Bronchial epithelial cell (primary cell): ENCODE results near the gene CCDC112. TPM values are rescaled to one million over a fixed set of nuclear protein-coding genes. Genes with fewer than 3 reads are reported as not detected.

Experiments used
- DNase-seq: peaks from one replicate; pipeline ENCODE4 v3.0.0-alpha.2; 2010; ENCODE audit warnings: low read depth
- FAIRE-seq: peaks from 2 replicates; lab custom pipeline; 2011; peaks lifted over from hg19 to GRCh38; lab: Jason Lieb, UNC
- H3K27me3 ChIP-seq: 2 replicates; pipeline ENCODE4 v1.5.1; 2011; ENCODE audit warnings: low read length; ENCODE audit not compliant: control insufficient read depth, insufficient read depth
- H3K36me3 ChIP-seq: 2 replicates; pipeline ENCODE4 v1.5.1; 2011; ENCODE audit warnings: low read length; ENCODE audit not compliant: control insufficient read depth, insufficient read depth
- H3K4me3 ChIP-seq: 2 replicates; pipeline ENCODE4 v1.5.1; 2011; ENCODE audit warnings: mild to moderate bottlenecking, low read depth, low read length, control low read depth
- CTCF ChIP-seq: IDR thresholded peaks from 2 replicates; pipeline ENCODE4 v1.5.1; 2011; ENCODE audit warnings: mild to moderate bottlenecking, moderate library complexity, low read length, control low read depth, inconsistent platforms; ENCODE audit not compliant: insufficient read depth, severe bottlenecking
- total RNA-seq: library from RNA; depleted of rRNA; stranded (reverse); fragments of >200 nt; gene quantifications from 2 replicates; pipeline ENCODE4 v1.2.1, GENCODE V29; 2014

CCDC112 gene
- total RNA-seq, 1 donor from 2014 or later = 4.5 TPM

GRCh38 chr5:115265220-115265619 lies 31.2 kb downstream of the CCDC112 start:
- no peaks in the 10 kb centered on the region for H3K36me3 ChIP-seq
- H3K4me3 ChIP-seq = no peak overlapping the region
- DNase-seq (no peak), FAIRE-seq (no peak)
- TF ChIP-seq CTCF = no peak
- no peaks in the 10 kb centered on the region for H3K27me3 ChIP-seq

- no peak for DNase-seq
- H3K27me3 ChIP-seq = no peaks in the 10 kb centered on the region
- no peaks in the 10 kb centered on the region for H3K36me3 ChIP-seq
- peak; percentile 7 for FAIRE-seq
- no peak for TF ChIP-seq CTCF
- no peak overlapping the region for H3K4me3 ChIP-seq
These were observed 31.7 kb downstream of the CCDC112 start for GRCh38 chr5:115264786-115265185.

- TF ChIP-seq CTCF = no peak
- FAIRE-seq (no peak), DNase-seq (no peak)
- Histone ChIP-seq H3K4me3 (peak overlapping the region; percentile 80), H3K27me3 (no peaks in the 10 kb centered on the region), H3K36me3 (no peaks in the 10 kb centered on the region)
These were observed 33.4 kb downstream of the CCDC112 start for GRCh38 chr5:115263078-115263380.

GRCh38 chr5:115262321-115263077 lies 34.0 kb downstream of the CCDC112 start, which contains the start of gene PGGT1B:
Gene PGGT1B (minus strand): TSS chr5:115262877. CDS start chr5:115262851, 26 bp downstream.
- H3K36me3 ChIP-seq = no peaks in the 10 kb centered on the region
- FAIRE-seq = no peak

GRCh38 chr5:115262011-115262320 lies 34.5 kb downstream of the CCDC112 start:
- peak overlapping the region; percentile 80 for H3K4me3 ChIP-seq
- no peak for TF ChIP-seq CTCF
- DNase-seq (peak; percentile 43), FAIRE-seq (no peak)
- no peaks in the 10 kb centered on the region for H3K27me3 ChIP-seq
- H3K36me3 ChIP-seq = no peaks in the 10 kb centered on the region

More at GRCh38 chr5:115262321-115263077, 34.0 kb downstream of the CCDC112 start, which contains the start of gene PGGT1B:
- H3K27me3 ChIP-seq = no peaks in the 10 kb centered on the region
- peak within 1 kb of the TSS; percentile 80 for H3K4me3 ChIP-seq
- TF ChIP-seq CTCF = peak; percentile 1
- DNase-seq = peak; percentile 41

- FAIRE-seq (no peak), DNase-seq (peak; percentile 55)
- TF ChIP-seq CTCF = no peak
- no peak overlapping the region for H3K4me3 ChIP-seq
- H3K27me3 ChIP-seq = no peaks in the 10 kb centered on the region
- H3K36me3 ChIP-seq = no peaks in the 10 kb centered on the region
These were observed 36.2 kb downstream of the CCDC112 start for GRCh38 chr5:115260248-115260647.
